Inflammatory macrophage (primary cell): Measurements from ENCODE around the gene ANKRD27.
"Not testable (repeated sequence)": the region's sequence is repeated elsewhere in the genome, so short reads cannot be mapped to it uniquely, and the experiment has no call there.

Experiments
- DNase-seq, 2 donors: peaks; one replicate each; pipeline ENCODE4 v3.0.0-alpha.2; 2020 to 2022
- total RNA-seq, 18 experiments: gene quantifications; one replicate each; lab custom pipeline; 2026; ENCODE audit warnings: mixed read lengths in 6 of 18, inconsistent platforms in 2 of 18; lab: John Stamatoyannopoulos, UW

The ANKRD27 gene
- 24.1 to 47.0 (median 34.8) reads per million in 18 experiments for total RNA-seq

- peak; percentile 99 for DNase-seq
Observed at GRCh38 chr19:32674931-32675719, at the start of gene ANKRD27. Gene ANKRD27 (minus strand): TSS chr19:32675180. CDS start chr19:32659015, 16,165 bp downstream.

- no peak for DNase-seq
Observed at GRCh38 chr19:32720936-32721250, 45.9 kb upstream of the ANKRD27 start.

- DNase-seq, result no peak
Observed at GRCh38 chr19:32720216-32720935, 45.4 kb upstream of the ANKRD27 start.

GRCh38 chr19:32719611-32720059 lies 44.7 kb upstream of the ANKRD27 start, which contains the start of gene TDRD12:
Gene TDRD12 (plus strand): TSS chr19:32719767. CDS start chr19:32720073, 306 bp downstream.
- no peak for DNase-seq

GRCh38 chr19:32718286-32718685 lies 43.3 kb upstream of the ANKRD27 start:
- DNase-seq, result no peak

GRCh38 chr19:32717496-32717895 lies 42.5 kb upstream of the ANKRD27 start:
- no peak for DNase-seq

GRCh38 chr19:32716203-32716602 lies 41.2 kb upstream of the ANKRD27 start:
- DNase-seq, result not testable (repeated sequence)

GRCh38 chr19:32711747-32712146 lies 36.8 kb upstream of the ANKRD27 start:
- no peak for DNase-seq

- DNase-seq, result no peak
Observed at GRCh38 chr19:32709032-32709431, 34.1 kb upstream of the ANKRD27 start.

GRCh38 chr19:32708457-32708856 lies 33.5 kb upstream of the ANKRD27 start:
- DNase-seq, result no peak

- DNase-seq, result not testable (repeated sequence)
Observed at GRCh38 chr19:32704006-32704405, 29.0 kb upstream of the ANKRD27 start.

GRCh38 chr19:32702010-32702409 lies 27.0 kb upstream of the ANKRD27 start:
- DNase-seq, result no peak

GRCh38 chr19:32700129-32700528 lies 25.1 kb upstream of the ANKRD27 start:
- DNase-seq, result not testable (repeated sequence)

- DNase-seq, result peak; percentile 77 to 80
Observed at GRCh38 chr19:32696771-32697170, 21.8 kb upstream of the ANKRD27 start.

- peak; percentile 68 for DNase-seq
Observed at GRCh38 chr19:32695506-32695905, 20.5 kb upstream of the ANKRD27 start.

- DNase-seq, result not testable (repeated sequence)
Observed at GRCh38 chr19:32694851-32695250, 19.9 kb upstream of the ANKRD27 start.

- not testable (repeated sequence) for DNase-seq
Observed at GRCh38 chr19:32694316-32694715, 19.3 kb upstream of the ANKRD27 start.

GRCh38 chr19:32693151-32694108 lies 18.4 kb upstream of the ANKRD27 start:
- peak; percentile 67 to 72 for DNase-seq

GRCh38 chr19:32692727-32693061 lies 17.7 kb upstream of the ANKRD27 start:
- peak in 1 of 2 donors; percentile 2 for DNase-seq

- peak; percentile 85 to 94 for DNase-seq
Observed at GRCh38 chr19:32691952-32692726, 17.2 kb upstream of the ANKRD27 start.

GRCh38 chr19:32691291-32691951 lies 16.4 kb upstream of the ANKRD27 start, which contains the start of gene NUDT19:
Gene NUDT19 (plus strand): TSS chr19:32691821. CDS start chr19:32691961, 140 bp downstream.
- DNase-seq, result peak; percentile 75 to 86
